ENCODE results near the gene SYTL2.

The SYTL2 gene

GRCh38 chr11:85829172-85829571 is 18.2 kb upstream of the SYTL2 start:
- TF ChIP-seq RAD21 (IDR thresholded peaks at IDR 0.05; ENCODE audit: low read depth) (no peak), TAF1 (IDR thresholded peaks at IDR 0.05; ENCODE audit: low read depth) (no peak), ZBTB7A (IDR thresholded peaks at IDR 0.05; ENCODE audit: low read depth) (no peak), USF1 (IDR thresholded peaks at IDR 0.05) (no peak), YY1 (IDR thresholded peaks at IDR 0.05; ENCODE audit: low read depth) (no peak), CREB1 (IDR thresholded peaks at IDR 0.05; ENCODE audit: low read depth) (no peak), EP300 (IDR thresholded peaks at IDR 0.05; ENCODE audit: borderline replicate concordance) (no peak), MAX (IDR thresholded peaks at IDR 0.05) (no peak), TCF12 (IDR thresholded peaks at IDR 0.05; ENCODE audit: low read depth) (no peak), TEAD4 (IDR thresholded peaks at IDR 0.05) (no peak), CEBPB (IDR thresholded peaks at IDR 0.05) (no peak)

GRCh38 chr11:85828640-85828978 is 17.7 kb upstream of the SYTL2 start:
- TF ChIP-seq MAX (IDR thresholded peaks at IDR 0.05) (no peak), TAF1 (IDR thresholded peaks at IDR 0.05; ENCODE audit: low read depth) (no peak), REST (IDR thresholded peaks at IDR 0.05; ENCODE audit: low read depth) (no peak), EP300 (IDR thresholded peaks at IDR 0.05; ENCODE audit: borderline replicate concordance) (no peak), ZBTB7A (IDR thresholded peaks at IDR 0.05; ENCODE audit: low read depth) (no peak), NFIC (IDR thresholded peaks at IDR 0.05) (no peak), YY1 (IDR thresholded peaks at IDR 0.05; ENCODE audit: low read depth) (no peak), FOXM1 (IDR thresholded peaks at IDR 0.05; ENCODE audit: borderline replicate concordance, low read depth) (no peak), TEAD4 (IDR thresholded peaks at IDR 0.05) (no peak), EGR1 (IDR thresholded peaks at IDR 0.05) (no peak), RAD21 (IDR thresholded peaks at IDR 0.05; ENCODE audit: low read depth) (no peak), CREB1 (IDR thresholded peaks at IDR 0.05; ENCODE audit: low read depth) (no peak), USF1 (IDR thresholded peaks at IDR 0.05) (no peak), CEBPB (IDR thresholded peaks at IDR 0.05) (no peak), TCF12 (IDR thresholded peaks at IDR 0.05; ENCODE audit: low read depth) (no peak)

GRCh38 chr11:85827748-85828639 is 17.1 kb upstream of the SYTL2 start:
- TF ChIP-seq RAD21 (IDR thresholded peaks at IDR 0.05; ENCODE audit: low read depth) (no peak), REST (IDR thresholded peaks at IDR 0.05; ENCODE audit: low read depth) (no peak), TEAD4 (IDR thresholded peaks at IDR 0.05) (no peak), TCF12 (IDR thresholded peaks at IDR 0.05; ENCODE audit: low read depth) (no peak), ZBTB7A (IDR thresholded peaks at IDR 0.05; ENCODE audit: low read depth) (no peak), MAX (IDR thresholded peaks at IDR 0.05) (no peak), TAF1 (IDR thresholded peaks at IDR 0.05; ENCODE audit: low read depth) (no peak), CREB1 (IDR thresholded peaks at IDR 0.05; ENCODE audit: low read depth) (no peak), EGR1 (IDR thresholded peaks at IDR 0.05) (no peak), CEBPB (IDR thresholded peaks at IDR 0.05) (no peak), YY1 (IDR thresholded peaks at IDR 0.05; ENCODE audit: low read depth) (no peak), USF1 (IDR thresholded peaks at IDR 0.05) (no peak)

- TF ChIP-seq EP300 (IDR thresholded peaks at IDR 0.05; ENCODE audit: borderline replicate concordance) (no peak), MAX (IDR thresholded peaks at IDR 0.05) (no peak), TEAD4 (IDR thresholded peaks at IDR 0.05) (no peak), RAD21 (IDR thresholded peaks at IDR 0.05; ENCODE audit: low read depth) (peak; percentile 53)
These were observed 15.3 kb upstream of the SYTL2 start for GRCh38 chr11:85826116-85826855.
